LNCAP (cell line): ENCODE data around the gene DUS1L.

Experiments
- TF ChIP-seq, protein P1 (sequence below): fragments of 450-650 bp; IDR thresholded peaks from 2 replicates; pipeline ENCODE4 v1.5.1; 2017; ENCODE audit warnings: mild to moderate bottlenecking

Gene DUS1L

DNA sequence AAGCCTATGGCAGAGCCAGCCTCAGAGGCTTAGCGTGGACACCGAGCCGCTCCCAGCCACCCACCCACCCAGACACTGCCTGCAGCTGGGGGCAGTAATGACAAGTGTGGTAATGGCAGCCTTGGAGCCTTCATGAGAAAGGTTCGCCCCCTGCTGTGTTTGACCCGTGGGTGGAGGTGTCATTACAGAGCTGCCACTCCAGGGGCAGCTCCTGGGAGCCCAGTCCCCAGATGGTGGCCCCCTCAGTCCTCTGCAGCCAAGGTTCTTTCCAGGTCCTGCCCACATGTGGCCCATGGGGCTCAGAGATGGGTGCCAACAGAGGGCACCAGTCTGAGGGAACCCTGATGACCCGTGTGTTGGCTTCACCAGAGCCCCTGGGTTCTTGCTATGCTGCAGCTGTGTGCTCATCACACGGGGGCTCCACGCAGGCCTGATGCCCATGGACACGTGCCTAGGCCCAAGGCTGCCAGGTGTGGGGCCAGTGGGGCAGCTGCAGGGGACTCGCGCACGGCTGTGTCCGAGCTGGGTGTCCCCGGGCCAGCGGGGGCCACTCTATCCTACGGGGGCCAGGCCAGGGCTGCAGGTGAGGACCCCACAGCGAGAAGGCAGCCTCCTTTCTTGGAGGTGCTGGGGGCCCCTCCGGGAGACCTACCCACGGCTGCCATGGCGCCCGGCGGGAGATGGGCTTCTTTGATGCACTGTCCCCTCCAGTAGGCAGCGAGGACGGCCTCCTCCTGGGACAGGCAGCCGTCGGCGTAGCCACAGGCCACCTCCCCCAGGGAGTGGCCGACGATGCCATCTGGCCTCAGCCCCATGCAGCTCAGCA, 24.3 kb upstream of the DUS1L start:
- TF ChIP-seq, protein P1, sequence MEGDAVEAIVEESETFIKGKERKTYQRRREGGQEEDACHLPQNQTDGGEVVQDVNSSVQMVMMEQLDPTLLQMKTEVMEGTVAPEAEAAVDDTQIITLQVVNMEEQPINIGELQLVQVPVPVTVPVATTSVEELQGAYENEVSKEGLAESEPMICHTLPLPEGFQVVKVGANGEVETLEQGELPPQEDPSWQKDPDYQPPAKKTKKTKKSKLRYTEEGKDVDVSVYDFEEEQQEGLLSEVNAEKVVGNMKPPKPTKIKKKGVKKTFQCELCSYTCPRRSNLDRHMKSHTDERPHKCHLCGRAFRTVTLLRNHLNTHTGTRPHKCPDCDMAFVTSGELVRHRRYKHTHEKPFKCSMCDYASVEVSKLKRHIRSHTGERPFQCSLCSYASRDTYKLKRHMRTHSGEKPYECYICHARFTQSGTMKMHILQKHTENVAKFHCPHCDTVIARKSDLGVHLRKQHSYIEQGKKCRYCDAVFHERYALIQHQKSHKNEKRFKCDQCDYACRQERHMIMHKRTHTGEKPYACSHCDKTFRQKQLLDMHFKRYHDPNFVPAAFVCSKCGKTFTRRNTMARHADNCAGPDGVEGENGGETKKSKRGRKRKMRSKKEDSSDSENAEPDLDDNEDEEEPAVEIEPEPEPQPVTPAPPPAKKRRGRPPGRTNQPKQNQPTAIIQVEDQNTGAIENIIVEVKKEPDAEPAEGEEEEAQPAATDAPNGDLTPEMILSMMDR = no peak

DNA sequence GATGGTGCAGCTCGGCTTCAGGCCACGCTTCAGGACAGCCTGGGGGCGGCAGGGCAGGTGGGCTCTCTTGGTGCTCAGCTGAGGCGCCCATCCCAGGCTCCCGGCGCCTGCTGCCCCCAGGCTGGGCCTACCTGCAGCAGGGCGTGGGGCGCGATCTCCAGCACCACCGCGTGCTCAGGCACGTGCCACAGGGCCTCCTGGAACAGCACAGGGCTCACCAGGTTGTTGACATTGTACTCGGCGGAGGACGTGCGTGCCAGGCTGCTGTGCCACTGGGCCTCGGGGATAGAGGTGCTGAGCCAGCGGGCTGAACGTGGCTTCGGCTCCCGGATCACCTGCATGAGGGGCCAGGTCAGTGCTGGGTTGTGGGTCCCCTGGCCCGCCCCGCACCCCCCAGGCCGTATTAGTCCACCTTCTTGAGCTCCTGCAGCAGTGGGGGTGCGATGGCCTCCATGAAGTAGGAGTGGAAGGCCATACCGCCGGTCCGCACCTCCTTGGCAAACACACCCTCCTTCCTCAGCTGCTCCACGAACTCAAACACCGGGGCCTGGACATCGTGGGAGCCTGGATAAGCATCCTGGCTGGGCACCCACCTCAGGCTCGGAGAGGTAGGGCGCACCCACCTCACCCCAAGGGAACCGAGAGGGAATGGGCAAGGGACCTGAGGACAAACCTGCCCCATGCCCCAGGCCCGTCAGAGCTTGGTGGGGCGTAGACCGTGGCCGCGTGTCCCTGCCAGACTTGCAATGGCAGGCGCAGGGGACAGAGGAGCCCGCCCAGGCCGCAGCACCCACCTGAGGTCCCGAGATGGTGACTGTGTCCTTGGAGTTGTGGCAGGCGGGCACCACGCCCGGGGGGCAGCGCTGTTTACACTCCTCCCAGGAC, 23.5 kb upstream of the DUS1L start:
- TF ChIP-seq, protein P1 = no peak

DNA sequence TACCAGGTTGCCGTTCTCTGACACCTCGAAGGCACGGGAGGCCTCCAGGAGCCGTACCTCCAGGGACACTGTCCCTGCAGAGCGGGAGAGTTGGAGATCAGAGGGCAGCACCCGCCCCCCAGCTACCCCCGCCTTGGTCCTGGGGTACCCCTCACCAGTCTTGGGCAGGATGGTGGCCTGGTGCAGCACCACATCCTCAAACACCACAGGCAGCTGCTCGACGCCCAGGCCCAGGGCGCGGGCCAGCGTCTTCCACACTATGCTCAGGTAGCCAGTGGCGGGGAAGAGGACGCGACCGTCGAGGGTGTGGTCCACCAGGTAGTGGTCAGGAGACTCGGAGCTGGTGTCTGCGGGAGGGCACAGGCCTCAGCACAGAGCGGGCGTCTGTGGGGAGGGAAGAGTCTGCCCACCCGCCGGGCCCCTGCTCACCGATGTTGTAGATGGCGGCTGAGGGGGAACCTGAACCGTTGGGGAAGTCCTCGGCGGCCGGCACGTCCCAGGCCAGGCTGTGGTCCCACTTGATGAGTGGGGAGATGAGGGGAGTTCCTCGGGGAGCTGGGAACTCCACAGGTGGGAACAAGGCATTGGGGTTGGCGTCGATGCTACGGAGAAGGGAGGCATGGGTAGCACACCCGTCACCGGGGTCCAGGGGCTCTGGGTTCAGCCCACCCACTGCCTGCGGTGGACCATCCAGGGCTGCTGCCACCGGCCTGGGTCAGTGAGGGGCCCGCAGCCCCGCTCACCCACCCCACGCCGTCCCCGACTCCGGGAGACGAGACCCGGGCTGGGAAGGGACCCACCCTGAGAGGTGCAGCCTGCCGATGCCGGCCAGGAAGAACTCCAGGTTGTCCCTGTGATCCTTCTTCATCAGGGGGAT, 22.6 kb upstream of the DUS1L start:
- TF ChIP-seq, protein P1 = no peak

DNA sequence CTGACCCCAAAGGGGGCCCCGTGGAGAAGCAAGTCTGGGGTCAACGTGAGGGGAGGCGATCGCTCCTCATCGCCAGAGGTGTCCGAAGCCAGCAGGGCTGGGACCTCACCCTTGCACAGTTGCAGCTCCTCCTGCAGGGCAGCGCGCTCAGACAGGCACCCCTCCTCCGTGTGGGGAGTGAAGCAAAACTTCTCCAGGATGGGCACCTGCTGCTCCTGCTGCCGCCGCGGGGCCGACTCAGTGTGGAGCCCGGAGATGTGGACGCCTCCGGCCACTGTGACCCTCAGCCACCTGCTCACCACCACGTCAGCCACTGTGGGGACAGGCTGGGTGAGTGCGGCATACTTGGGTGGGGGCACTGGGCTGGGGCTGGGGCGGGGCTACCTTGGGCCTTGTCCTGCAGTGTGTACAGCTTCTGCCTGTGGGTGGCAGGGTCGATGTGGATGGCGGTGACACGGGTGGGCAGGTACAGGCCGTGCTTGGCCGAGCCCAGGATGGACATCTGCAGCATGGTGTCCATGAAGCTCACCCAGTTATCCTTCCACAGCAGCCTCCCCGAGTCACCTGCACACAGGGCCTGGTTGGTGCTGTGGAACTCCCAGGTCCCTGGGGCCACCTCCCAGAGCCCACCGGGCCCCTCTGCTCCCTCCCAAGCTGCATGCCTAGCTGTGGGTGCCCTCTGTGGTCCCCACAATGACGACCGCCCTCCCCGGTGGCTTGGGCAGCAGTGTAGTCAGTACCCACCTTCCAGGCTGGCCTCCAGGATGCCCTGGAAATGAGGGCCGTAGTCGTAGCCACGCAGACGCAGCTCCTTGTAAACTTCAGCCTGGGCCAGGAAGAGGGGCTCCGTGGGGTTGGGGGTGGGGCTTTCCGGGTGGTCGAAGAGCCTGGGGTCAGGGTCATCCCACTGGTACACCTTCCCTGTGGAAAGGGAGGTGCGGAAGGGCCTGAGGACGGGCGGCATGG, 21.6 kb upstream of the DUS1L start:
- TF ChIP-seq, protein P1 = no peak

DNA sequence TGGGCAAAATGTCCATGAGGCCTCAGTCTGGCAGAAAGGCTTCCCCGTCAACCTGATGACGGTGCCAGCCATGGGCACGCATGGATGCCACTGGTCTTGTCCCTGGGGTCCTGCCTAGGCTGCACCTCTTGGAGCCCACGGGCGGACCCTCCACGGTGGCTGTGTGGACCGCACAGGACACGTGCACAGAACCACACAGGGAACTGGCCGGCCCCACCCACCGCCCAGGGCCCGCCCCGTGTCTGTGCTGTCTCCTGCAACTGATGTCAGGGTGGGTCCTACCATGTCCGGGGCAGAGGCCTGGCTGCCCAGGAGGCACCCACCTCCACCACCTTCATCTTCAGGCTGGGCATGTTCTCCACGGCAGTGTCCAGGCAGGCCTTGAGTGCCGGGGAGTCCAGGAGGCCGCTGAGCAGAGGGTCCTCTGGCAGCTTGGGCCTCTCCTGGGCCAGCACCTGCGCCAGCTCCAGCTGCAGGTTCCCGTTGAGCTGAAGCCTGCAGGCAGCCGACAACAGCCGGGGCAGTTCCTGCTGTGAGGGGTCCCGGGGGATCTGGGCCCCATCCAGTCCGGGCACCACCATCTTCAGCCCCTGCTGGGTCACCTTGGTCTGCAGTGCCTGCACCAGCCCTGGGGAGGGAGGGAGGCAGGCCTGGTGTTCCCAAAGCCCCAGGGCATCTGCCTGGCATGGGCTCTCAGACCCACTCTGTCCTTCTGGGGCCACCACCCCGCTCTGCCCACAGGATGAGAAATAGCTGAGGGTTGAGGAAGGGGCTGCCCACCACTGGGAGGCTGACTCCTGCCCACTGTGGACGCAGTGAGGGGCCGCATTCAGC, 20.5 kb upstream of the DUS1L start:
- TF ChIP-seq, protein P1 = no peak

DNA sequence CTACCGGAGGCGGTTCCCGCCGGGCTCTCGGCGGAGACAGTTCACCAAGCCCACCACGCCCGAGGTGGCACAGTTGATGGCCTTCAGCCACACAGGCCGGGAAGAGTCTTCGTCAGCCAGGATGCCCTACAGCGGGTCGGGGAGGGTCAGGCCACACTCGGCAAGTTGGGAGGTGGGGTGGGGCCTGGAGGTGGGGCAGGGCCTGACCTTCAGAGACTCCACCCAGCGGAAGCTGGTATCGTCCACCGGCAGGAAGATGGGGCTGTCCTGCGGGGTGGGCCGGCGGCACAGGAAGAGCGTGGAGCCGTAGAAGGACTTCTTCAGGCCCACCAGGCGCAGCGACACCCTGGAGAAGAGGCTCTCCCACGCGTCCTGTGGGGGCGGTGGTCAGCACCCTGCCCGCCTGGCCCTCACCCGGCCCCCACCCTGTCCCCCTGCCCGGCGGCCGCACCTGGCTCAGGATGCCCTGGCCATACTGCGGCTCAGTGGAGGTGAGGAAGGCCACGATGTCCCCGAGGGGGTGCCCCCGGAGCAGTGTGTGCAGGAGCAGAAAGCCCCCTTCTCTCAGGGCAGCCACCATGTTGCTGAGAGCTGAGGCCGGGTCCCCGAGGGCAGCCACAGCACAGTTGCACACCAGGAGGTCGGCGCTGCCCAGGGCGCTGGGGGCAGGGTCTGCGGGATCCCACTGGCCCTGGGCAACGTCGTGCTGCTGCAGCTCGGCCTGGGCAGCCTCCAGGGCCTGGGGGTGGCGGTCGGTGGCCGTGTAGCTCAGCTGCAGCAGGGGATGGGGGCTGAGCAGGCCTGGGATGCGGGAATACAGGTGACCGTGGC, 19.6 kb upstream of the DUS1L start:
- TF ChIP-seq, protein P1 = no peak
